ENCODE data around the gene PDK2.

PDK2 gene

GRCh38 chr17:50134206-50135110 is 39.3 kb downstream of the PDK2 start:
- DNase-seq (ENCODE audit: low read depth in 3 of 3, low spot score in 1 of 3): no peak

DNA sequence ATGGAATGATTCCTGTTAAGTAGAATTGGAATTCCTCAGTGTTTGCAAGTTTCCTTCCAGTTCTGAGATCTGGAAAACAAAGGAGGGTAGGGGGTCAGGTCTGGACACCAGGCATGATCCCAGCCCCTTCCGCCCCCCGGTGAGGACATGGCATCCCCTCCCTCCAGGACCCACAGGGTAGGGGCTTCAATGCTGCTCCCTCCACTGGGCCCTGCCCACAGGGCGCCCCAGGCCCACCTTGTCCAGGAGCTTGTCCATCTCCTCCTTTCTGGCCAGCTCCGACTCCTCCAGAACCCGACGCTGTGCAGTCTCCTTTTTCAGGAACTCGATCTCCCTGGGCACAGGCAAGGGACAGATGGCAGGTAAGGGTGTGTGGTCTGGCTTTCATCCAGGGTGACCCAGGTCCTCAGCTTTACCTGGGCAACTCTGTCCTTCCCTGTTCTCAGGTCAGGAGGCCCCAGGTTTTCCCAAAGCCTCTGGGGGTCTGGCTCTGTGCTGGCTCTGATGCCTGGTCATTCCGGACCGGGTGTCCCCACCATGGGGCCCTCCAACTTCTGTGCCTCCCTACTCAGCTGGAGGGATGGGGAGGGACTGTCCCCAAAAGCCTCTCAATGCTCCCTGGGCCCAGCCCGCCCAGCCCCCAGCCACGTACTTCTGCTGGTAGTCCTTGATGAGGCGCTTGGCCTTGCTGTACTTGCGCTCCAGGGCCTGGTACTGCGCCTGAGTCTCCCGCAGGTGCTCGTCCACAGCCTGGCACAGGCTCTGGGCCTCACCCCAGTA is 40.4 kb downstream of the PDK2 start:
- no peak for DNase-seq (ENCODE audit: low read depth in 3 of 3, low spot score in 1 of 3)

- DNase-seq (ENCODE audit: low read depth in 3 of 3, low spot score in 1 of 3): no peak
Observed at GRCh38 chr17:50136096-50136687, 41.0 kb downstream of the PDK2 start.

DNA sequence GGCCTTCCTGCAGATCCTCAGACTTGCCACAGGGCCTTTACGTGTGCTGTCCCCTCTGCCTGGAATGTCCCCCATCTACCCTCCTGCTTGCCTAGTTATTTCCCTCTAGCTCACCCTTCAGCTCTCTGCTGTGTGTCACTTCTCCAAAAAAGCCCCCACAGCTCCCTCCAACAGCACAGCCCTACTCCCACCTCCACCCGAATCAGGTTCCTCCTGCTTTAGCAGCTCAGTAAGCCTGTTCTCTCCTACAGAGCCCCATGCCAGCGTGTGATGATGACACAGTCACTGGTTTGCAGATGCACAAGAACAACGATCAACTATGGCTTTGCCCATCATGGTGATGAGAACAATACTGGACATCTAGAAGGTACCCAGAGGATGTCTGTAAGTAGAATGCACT is 41.9 kb downstream of the PDK2 start:
- no peak for DNase-seq (ENCODE audit: low read depth in 3 of 3, low spot score in 1 of 3)

GRCh38 chr17:50139185-50139783 is 44.1 kb downstream of the PDK2 start:
- no peak for DNase-seq (ENCODE audit: low read depth in 3 of 3, low spot score in 1 of 3)

DNA sequence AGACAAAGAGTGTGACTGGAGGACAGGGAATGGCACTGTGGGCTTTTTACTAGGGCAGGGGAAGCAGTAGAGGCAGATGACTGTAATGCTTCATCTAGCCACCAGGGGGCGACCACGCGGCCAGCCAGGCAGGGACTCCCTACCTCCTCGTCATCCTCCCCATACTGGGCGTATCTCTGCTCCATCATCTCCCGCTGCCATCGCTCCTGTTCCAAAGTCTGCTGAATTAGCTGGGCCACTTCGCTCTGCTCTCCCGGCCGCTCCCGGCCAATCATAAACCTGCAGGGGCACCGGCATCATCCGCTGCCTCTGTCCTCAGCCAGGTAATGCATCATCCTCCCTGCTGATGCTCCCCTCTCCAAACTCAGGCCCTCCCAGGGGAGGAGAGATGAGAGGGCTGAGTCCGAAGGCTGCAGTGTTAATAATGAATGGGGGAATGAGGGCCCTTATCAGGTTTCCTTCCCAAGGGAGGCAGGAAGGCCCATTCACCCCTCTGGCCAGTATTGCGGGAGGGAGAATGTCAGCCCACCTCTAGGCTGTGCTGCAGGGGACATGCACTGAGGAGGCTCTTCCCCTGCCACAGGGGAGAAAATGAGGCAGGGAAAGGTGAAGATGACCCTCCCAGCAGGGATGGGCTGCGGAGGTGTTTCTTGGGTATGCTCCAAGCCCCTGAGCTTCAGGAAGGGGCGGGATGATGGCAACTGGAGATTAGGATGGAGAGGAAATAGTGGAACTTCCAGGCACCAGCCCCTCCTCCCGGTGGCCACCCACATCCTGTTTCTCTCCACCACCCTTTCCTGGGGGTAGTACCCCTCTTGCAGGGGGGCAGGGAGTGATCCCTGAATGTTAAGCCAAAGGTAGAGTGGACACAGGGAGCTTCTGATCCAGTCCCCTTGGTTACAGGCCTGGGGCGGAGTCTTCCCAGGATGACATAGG is 45.1 kb downstream of the PDK2 start:
- DNase-seq (ENCODE audit: low read depth in 3 of 3, low spot score in 1 of 3): peak; percentile 54 to 71 (median 65)

DNA sequence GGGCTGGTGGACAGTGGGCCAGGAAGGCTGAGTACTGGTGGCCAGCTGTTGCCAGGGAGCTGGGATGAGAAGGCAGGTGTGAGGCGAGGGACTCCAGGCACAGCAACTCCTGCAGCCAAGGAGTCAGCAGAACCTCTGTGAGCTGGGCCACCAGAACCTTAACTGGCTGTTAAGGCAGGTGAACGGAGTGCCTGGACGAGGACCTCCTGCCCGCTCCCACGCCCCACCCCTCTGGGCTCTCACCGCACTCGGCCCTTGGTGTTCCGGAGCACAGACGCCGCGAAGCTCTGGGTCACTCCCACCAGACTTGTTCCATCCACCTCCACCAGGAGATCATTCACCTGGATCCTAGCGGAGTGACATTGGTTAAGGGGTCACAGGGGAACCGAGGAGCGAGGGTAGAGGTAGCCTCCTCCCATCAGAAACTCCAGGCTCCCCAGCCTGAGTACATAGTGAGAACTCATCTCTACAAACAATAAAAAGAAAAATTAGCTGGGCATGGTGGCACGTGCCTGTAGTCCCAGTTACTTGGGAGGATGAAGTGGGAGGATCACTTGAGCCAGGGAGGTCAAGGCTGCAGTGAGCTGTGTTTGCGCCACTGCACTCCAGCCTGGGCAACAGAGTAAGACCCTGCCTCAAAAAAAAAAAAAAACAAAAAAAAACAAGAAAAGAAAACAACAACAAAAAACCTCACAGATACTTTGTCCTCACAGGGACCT is 46.0 kb downstream of the PDK2 start:
- no peak for DNase-seq (ENCODE audit: low read depth in 3 of 3, low spot score in 1 of 3)

DNA sequence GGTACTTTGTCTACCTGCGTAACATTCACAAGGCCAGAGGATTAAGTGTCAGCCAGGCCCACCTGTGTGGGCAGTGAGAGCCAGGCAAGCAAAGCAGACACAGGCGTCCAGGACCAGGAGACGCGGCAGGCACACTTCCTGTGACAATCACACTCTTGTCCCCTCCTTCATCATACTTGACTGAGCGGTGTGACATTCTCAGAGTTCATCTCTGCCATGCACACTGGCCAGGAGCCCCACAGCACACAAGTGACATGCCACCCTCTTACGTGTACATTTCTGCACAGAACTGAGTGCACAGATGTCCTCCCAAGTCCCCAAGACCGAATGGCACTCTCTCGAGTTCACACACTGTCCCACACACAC is 46.6 kb downstream of the PDK2 start:
- no peak for DNase-seq (ENCODE audit: low read depth in 3 of 3, low spot score in 1 of 3)

GRCh38 chr17:50143461-50144176 is 48.5 kb downstream of the PDK2 start:
- DNase-seq (ENCODE audit: low read depth in 3 of 3, low spot score in 1 of 3): no peak

GRCh38 chr17:50144355-50144754 is 49.2 kb downstream of the PDK2 start:
- no peak for DNase-seq (ENCODE audit: low read depth in 3 of 3, low spot score in 1 of 3)

GRCh38 chr17:50144845-50145531 is 49.8 kb downstream of the PDK2 start:
- DNase-seq (ENCODE audit: low read depth in 3 of 3, low spot score in 1 of 3): no peak

DNA sequence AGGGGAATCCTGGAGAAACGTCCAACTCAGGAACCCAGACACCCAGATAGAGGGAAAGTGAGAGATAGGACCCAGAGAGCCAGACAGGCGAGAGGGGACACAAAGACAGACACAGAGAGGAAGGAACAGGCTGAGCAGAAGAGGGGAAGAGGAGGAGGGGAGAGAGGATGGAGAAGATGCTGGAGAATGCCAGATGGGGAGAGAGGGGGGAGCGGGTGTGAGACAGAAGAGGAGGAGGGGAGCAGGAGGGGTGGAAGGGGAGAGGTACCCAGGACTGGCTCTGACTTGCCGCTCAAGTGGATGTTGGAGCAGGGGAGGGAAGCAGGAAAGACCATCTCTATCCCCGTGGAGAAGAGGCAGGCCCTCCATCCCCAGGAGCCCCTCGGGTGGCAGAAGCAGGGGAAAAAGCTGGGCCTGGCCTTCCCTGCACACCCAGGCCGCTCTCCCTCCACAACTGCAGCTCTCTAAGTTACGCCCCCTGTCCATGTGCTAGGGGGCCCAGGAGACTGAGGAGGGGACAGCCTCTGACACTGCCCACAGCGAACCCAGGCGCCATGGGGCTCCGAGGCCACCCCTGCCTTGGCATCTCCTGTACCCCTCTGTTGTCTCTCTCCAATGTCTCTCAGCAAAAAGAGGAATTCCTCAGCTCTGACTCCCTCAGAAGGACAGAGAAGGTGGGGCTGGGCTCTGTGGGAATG is 50.5 kb downstream of the PDK2 start:
- DNase-seq (ENCODE audit: low read depth in 3 of 3, low spot score in 1 of 3): no peak

- DNase-seq (ENCODE audit: low read depth in 3 of 3, low spot score in 1 of 3): no peak
Observed at GRCh38 chr17:50146230-50146926, 51.2 kb downstream of the PDK2 start.

DNA sequence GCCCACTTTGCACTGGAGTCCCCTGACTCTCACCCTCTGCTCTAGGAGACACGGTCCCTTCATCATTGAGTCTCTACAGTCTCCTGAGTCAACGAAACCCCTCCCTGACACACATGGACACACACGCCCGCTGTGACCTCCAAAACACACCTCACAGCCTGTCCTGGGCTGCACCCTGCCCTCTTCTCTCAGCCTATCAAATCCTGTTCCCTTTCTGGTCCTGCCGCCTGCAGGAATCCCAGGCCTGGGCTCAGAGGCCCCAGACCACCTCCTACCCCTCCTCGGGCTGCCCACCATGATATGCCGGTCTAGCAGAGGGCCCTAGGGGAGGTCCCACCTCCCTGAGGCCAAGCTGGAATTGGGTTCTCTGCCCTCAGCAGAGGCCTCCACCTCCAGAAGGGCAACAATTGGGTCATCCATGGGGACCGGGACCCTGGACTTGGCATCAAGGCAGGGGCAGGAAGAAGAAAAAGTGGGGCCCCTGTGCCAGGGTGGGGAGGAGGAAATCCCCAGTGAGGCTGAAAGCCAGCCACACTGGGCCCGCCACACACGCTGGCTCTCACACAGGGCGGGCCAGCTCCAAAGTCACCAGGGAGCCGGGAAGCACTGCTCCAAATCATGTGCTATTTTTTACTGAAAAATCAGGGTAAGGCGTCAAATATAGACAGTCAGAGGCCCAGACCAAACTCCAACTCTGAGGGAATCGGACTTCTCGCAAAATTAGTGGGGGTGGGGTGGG is 51.9 kb downstream of the PDK2 start:
- no peak for DNase-seq (ENCODE audit: low read depth in 3 of 3, low spot score in 1 of 3)

DNA sequence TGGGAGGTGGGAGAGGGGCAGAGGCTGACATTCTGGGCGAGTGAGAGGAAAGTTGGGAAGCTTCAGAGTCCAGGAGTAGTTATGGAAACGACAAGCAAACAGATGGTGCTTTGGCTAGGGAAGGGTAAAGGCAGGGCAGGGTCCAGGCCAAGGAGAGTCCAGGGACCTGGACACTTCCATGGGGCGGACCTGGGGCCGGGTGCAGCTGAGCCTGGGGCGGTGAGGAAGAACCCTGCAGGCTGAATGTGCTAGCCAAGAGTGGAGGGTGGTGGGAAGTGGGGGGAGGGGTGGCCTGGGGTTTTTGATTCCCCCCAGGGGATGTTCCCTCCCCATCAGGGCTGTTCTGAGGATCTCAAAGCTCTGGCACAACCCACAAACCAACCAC is 52.7 kb downstream of the PDK2 start:
- no peak for DNase-seq (ENCODE audit: low read depth in 3 of 3, low spot score in 1 of 3)

- peak in 2 of 3 donors; percentile 57 to 79 for DNase-seq (ENCODE audit: low read depth in 3 of 3, low spot score in 1 of 3)
Observed at GRCh38 chr17:50148226-50149090, 53.3 kb downstream of the PDK2 start.

All from stimulated activated CD4-positive, alpha-beta T cell treated with anti-CD3 and anti-CD28 coated beads, TNF-alpha, amount 100 ng/mL, for 1 hour (primary cell).